WTC11 (cell line): ENCODE results near the gene PCDHGA8. TPM values are rescaled to one million over a fixed set of nuclear protein-coding genes. Genes with fewer than 3 reads are reported as not detected.

Experiments used
- ZNF671 ChIP-seq: fragments of 250-450 bp; sonication (Bioruptor Pico); IDR thresholded peaks from 2 replicates; pipeline ENCODE4 v1.8.0; 2021; ENCODE audit warnings: mild to moderate bottlenecking
- total RNA-seq: library from RNA; stranded (reverse); gene quantifications from 3 replicates; pipeline ENCODE4 v1.2.3, GENCODE V29; 2021
- TF ChIP-seq, protein P1 (sequence below): fragments of 250-450 bp; sonication (Bioruptor Pico); IDR thresholded peaks from 2 replicates; pipeline ENCODE4 v1.8.0; 2021; ENCODE audit warnings: mild to moderate bottlenecking

The PCDHGA8 gene
- total RNA-seq, 1 experiment from 2014 or later, result 2.1 TPM

DNA sequence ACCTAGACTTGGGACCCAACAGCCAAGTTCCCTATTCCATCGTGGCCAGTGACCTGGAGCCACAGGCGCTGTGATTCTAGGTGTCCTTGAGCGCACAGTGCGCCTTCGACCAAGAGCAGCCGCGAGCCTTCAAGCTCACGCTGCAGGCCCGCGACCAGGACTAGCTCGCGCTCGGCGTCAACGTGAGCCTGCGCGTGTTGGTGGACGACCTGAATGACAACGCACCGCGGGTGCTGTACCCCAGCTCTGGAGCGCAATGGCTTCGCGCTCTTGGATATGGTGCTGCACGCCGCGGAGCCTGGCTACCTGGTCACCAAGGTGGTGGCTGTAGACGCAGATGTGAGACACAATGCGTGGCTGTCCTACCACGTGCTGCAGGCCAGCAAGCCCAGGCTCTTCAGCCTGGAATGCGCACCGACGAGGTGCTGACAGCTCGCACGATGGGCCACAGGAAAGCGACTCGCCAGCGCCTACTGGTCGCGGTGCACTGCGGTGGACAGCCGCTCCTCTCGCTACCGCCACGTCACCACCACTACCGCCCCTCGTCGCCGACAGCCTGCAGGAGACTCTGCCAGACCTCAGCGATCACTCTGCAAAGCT is 49.2 kb downstream of the PCDHGA8 start (continued):
- TF ChIP-seq ZNF671 (CRISPR knock-in tag), result no peak
- TF ChIP-seq, protein P1, sequence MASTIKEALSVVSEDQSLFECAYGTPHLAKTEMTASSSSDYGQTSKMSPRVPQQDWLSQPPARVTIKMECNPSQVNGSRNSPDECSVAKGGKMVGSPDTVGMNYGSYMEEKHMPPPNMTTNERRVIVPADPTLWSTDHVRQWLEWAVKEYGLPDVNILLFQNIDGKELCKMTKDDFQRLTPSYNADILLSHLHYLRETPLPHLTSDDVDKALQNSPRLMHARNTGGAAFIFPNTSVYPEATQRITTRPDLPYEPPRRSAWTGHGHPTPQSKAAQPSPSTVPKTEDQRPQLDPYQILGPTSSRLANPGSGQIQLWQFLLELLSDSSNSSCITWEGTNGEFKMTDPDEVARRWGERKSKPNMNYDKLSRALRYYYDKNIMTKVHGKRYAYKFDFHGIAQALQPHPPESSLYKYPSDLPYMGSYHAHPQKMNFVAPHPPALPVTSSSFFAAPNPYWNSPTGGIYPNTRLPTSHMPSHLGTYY (CRISPR knock-in tag), result no peak

Other genes starting within 250 kb of the PCDHGA8 start
- gene PCDHB6, start 242.6 kb upstream of the PCDHGA8 start, total RNA-seq, result 0.23 to 0.37 TPM (median 0.24 TPM) in 3 replicates
- 0.17 to 0.27 TPM (median 0.23 TPM) in 3 replicates for gene PCDHB7, start 220.0 kb upstream of the PCDHGA8 start, total RNA-seq
- gene PCDHB8, start 214.8 kb upstream of the PCDHGA8 start, total RNA-seq, result 4.1 to 5.4 TPM (median 4.6 TPM) in 3 replicates
- gene PCDHB16, start 210.2 kb upstream of the PCDHGA8 start, total RNA-seq, result 3.5 to 4.1 TPM (median 3.7 TPM) in 3 replicates
- gene PCDHB9, start 205.5 kb upstream of the PCDHGA8 start, total RNA-seq, result 1.6 to 2.3 TPM (median 1.7 TPM) in 3 replicates
- 1.4 to 1.9 TPM (median 1.7 TPM) in 3 replicates for gene PCDHB10, start 200.3 kb upstream of the PCDHGA8 start, total RNA-seq
- gene PCDHB11, start 193.0 kb upstream of the PCDHGA8 start, total RNA-seq, result 0.61 to 1.2 TPM (median 0.92 TPM) in 3 replicates
- 2.7 to 3.1 TPM (median 3.1 TPM) in 3 replicates for gene PCDHB12, start 183.9 kb upstream of the PCDHGA8 start, total RNA-seq
- gene PCDHB13, start 178.7 kb upstream of the PCDHGA8 start, total RNA-seq, result 2.2 to 2.9 TPM (median 2.6 TPM) in 3 replicates
- 2.6 to 3.5 TPM (median 2.8 TPM) in 3 replicates for gene PCDHB14, start 169.3 kb upstream of the PCDHGA8 start, total RNA-seq
- gene PCDHB15, start 147.2 kb upstream of the PCDHGA8 start, total RNA-seq, result 7.7 to 8.7 TPM (median 8.4 TPM) in 3 replicates
- gene SLC25A2, start 88.6 kb upstream of the PCDHGA8 start, total RNA-seq, result 0.24 TPM in 1 of 3 replicates, not detected in the others
- gene TAF7, start 71.8 kb upstream of the PCDHGA8 start, total RNA-seq, result 87.8 to 96.2 TPM (median 90.1 TPM) in 3 replicates
- 1.1 to 1.5 TPM (median 1.2 TPM) in 3 replicates for gene PCDHGA1, start 62.1 kb upstream of the PCDHGA8 start, total RNA-seq
- 0.66 to 0.96 TPM (median 0.94 TPM) in 3 replicates for gene PCDHGA2, start 53.9 kb upstream of the PCDHGA8 start, total RNA-seq
- gene PCDHGA3, start 48.8 kb upstream of the PCDHGA8 start, total RNA-seq, result 0.92 to 1.3 TPM (median 0.98 TPM) in 3 replicates
- 4.9 to 5.6 TPM (median 5.5 TPM) in 3 replicates for gene PCDHGB1, start 42.5 kb upstream of the PCDHGA8 start, total RNA-seq
- 3.4 to 3.9 TPM (median 3.5 TPM) in 3 replicates for gene PCDHGA4, start 37.6 kb upstream of the PCDHGA8 start, total RNA-seq
- gene PCDHGB2, start 32.6 kb upstream of the PCDHGA8 start, total RNA-seq, result 4.1 to 5.5 TPM (median 5.2 TPM) in 3 replicates
- gene PCDHGA5, start 28.5 kb upstream of the PCDHGA8 start, total RNA-seq, result 2.0 to 2.5 TPM (median 2.4 TPM) in 3 replicates
- gene PCDHGB3, start 22.4 kb upstream of the PCDHGA8 start, total RNA-seq, result 3.3 to 4.2 TPM (median 3.5 TPM) in 3 replicates
- gene PCDHGA6, start 18.7 kb upstream of the PCDHGA8 start, total RNA-seq, result 2.6 to 3.3 TPM (median 3.0 TPM) in 3 replicates
- 1.6 to 2.8 TPM (median 2.1 TPM) in 3 replicates for gene PCDHGA7, start 9.9 kb upstream of the PCDHGA8 start, total RNA-seq
- 7.8 to 9.1 TPM (median 8.8 TPM) in 3 replicates for gene PCDHGB4, start 4.9 kb upstream of the PCDHGA8 start, total RNA-seq
- 7.6 to 9.7 TPM (median 7.7 TPM) in 3 replicates for gene PCDHGB5, start 5.3 kb downstream of the PCDHGA8 start, total RNA-seq
- 1.9 to 2.9 TPM (median 2.3 TPM) in 3 replicates for gene PCDHGA9, start 10.1 kb downstream of the PCDHGA8 start, total RNA-seq
- gene PCDHGB6, start 15.4 kb downstream of the PCDHGA8 start, total RNA-seq, result 6.0 to 6.7 TPM (median 6.1 TPM) in 3 replicates
- gene PCDHGA10, start 20.4 kb downstream of the PCDHGA8 start, total RNA-seq, result 10.7 to 11.9 TPM (median 11.0 TPM) in 3 replicates
- 10.5 to 11.2 TPM (median 10.7 TPM) in 3 replicates for gene PCDHGB7, start 25.0 kb downstream of the PCDHGA8 start, total RNA-seq
- gene PCDHGA11, start 28.4 kb downstream of the PCDHGA8 start, total RNA-seq, result 7.0 to 8.4 TPM (median 7.1 TPM) in 3 replicates
- gene PCDHGA12, start 37.9 kb downstream of the PCDHGA8 start, total RNA-seq, result 1.6 to 2.1 TPM (median 1.9 TPM) in 3 replicates
- 28.1 to 29.4 TPM (median 29.1 TPM) in 3 replicates for gene PCDHGC3, start 83.3 kb downstream of the PCDHGA8 start, total RNA-seq
- 4.5 to 6.1 TPM (median 5.1 TPM) in 3 replicates for gene PCDHGC4, start 92.4 kb downstream of the PCDHGA8 start, total RNA-seq
- gene PCDHGC5, start 96.4 kb downstream of the PCDHGA8 start, total RNA-seq, result 1.1 to 1.5 TPM (median 1.1 TPM) in 3 replicates
- 90.9 to 109 TPM (median 96.0 TPM) in 3 replicates for gene DIAPH1, start 226.4 kb downstream of the PCDHGA8 start, total RNA-seq
- 84.7 to 96.2 TPM (median 94.5 TPM) in 3 replicates for gene HDAC3, start 244.2 kb downstream of the PCDHGA8 start, total RNA-seq
- gene RELL2, start 244.4 kb downstream of the PCDHGA8 start, total RNA-seq, result 19.3 to 23.8 TPM (median 21.4 TPM) in 3 replicates